ENCODE data around the gene RPL11.
"Not testable (repeated sequence)": the region's sequence is repeated elsewhere in the genome, so short reads cannot be mapped to it uniquely, and the experiment has no call there.

Gene RPL11

GRCh38 chr1:23726686-23727085 lies 35.1 kb downstream of the RPL11 start:
- Histone ChIP-seq H3K36me3 (no peaks in the 10 kb centered on the region), H3K27ac (no peak overlapping the region), H3K27me3 (no peaks in the 10 kb centered on the region), H3K9me3 (no peaks in the 10 kb centered on the region), H3K4me3 (ENCODE audit: low read depth in 1 of 2, low read length in 1 of 2) (no peak overlapping the region), H3K4me1 (ENCODE audit: control insufficient read depth in 1 of 2, insufficient read depth in 1 of 2, low read depth in 1 of 2, low read length in 1 of 2) (peaks cover 11 to 13% of the 10 kb centered on the region in 2 experiments)
- TF ChIP-seq CTCF (IDR thresholded peaks at IDR 0.05): no peak

GRCh38 chr1:23727362-23727811 lies 35.8 kb downstream of the RPL11 start:
- no peak for TF ChIP-seq CTCF (IDR thresholded peaks at IDR 0.05)
- H3K27ac ChIP-seq: no peak overlapping the region
- H3K36me3 ChIP-seq: no peaks in the 10 kb centered on the region
- H3K27me3 ChIP-seq: no peaks in the 10 kb centered on the region
- peaks cover 11 to 13% of the 10 kb centered on the region in 2 experiments for H3K4me1 ChIP-seq (ENCODE audit: control insufficient read depth in 1 of 2, insufficient read depth in 1 of 2, low read depth in 1 of 2, low read length in 1 of 2)
- no peaks in the 10 kb centered on the region for H3K9me3 ChIP-seq
- no peak overlapping the region for H3K4me3 ChIP-seq (ENCODE audit: low read depth in 1 of 2, low read length in 1 of 2)

GRCh38 chr1:23732363-23733224 lies 41.0 kb downstream of the RPL11 start:
- no peaks in the 10 kb centered on the region for H3K36me3 ChIP-seq
- no peaks in the 10 kb centered on the region for H3K9me3 ChIP-seq
- no peaks in the 10 kb centered on the region for H3K27me3 ChIP-seq
- H3K4me1 ChIP-seq (ENCODE audit: control insufficient read depth in 1 of 2, insufficient read depth in 1 of 2, low read depth in 1 of 2, low read length in 1 of 2): peaks cover 4 to 6% of the 10 kb centered on the region in 2 experiments
- H3K27ac ChIP-seq: no peak overlapping the region
- H3K4me3 ChIP-seq (ENCODE audit: low read depth in 1 of 2, low read length in 1 of 2): no peak overlapping the region
- TF ChIP-seq CTCF (IDR thresholded peaks at IDR 0.05): no peak

GRCh38 chr1:23733281-23733680 lies 41.7 kb downstream of the RPL11 start:
- H3K36me3 ChIP-seq; H3K9me3 ChIP-seq; H3K4me1 ChIP-seq (ENCODE audit: control insufficient read depth in 1 of 2, insufficient read depth in 1 of 2, low read depth in 1 of 2, low read length in 1 of 2); H3K27me3 ChIP-seq; H3K27ac ChIP-seq; H3K4me3 ChIP-seq (ENCODE audit: low read depth in 1 of 2, low read length in 1 of 2): not testable (repeated sequence)

GRCh38 chr1:23736437-23737134 lies 45.0 kb downstream of the RPL11 start:
- Histone ChIP-seq H3K27me3 (no peaks in the 10 kb centered on the region), H3K27ac (no peak overlapping the region), H3K4me3 (ENCODE audit: low read depth in 1 of 2, low read length in 1 of 2) (no peak overlapping the region), H3K4me1 (ENCODE audit: control insufficient read depth in 1 of 2, insufficient read depth in 1 of 2, low read depth in 1 of 2, low read length in 1 of 2) (no peaks in the 10 kb centered on the region), H3K36me3 (no peaks in the 10 kb centered on the region), H3K9me3 (no peaks in the 10 kb centered on the region)
- TF ChIP-seq CTCF (IDR thresholded peaks at IDR 0.05): no peak

GRCh38 chr1:23741609-23742008 lies 50.0 kb downstream of the RPL11 start:
- Histone ChIP-seq H3K27me3 (no peaks in the 10 kb centered on the region), H3K36me3 (no peaks in the 10 kb centered on the region), H3K4me1 (ENCODE audit: control insufficient read depth in 1 of 2, insufficient read depth in 1 of 2, low read depth in 1 of 2, low read length in 1 of 2) (peaks cover 14 to 22% of the 10 kb centered on the region in 2 experiments), H3K4me3 (ENCODE audit: low read depth in 1 of 2, low read length in 1 of 2) (no peak overlapping the region), H3K27ac (no peak overlapping the region), H3K9me3 (no peaks in the 10 kb centered on the region)
- no peak for TF ChIP-seq CTCF (IDR thresholded peaks at IDR 0.05)

All from neutrophil (primary cell).